HEK293 (cell line): ENCODE data around the gene AMBRA1.

Source experiments
- CTCF ChIA-PET: fragments of 350-600 bp; formaldehyde crosslinking; extraction: SDS; loops from one replicate; lab custom pipeline; 2021; ENCODE audit warnings: antibody characterized with exemption; lab: Yijun Ruan, JAX
- POLR2A ChIA-PET: fragments of 300-600 bp; formaldehyde crosslinking; extraction: SDS; loops from one replicate; lab custom pipeline; 2020; ENCODE audit warnings: antibody characterized with exemption, inconsistent platforms; lab: Yijun Ruan, JAX
- H3K27ac ChIP-seq: fragments of 200-500 bp; sonication (Bioruptor generic); 2 replicates; pipeline ENCODE4 v1.5.1; 2014; ENCODE audit warnings: low read depth, low read length, control low read depth, inconsistent platforms; ENCODE audit errors: extremely low read depth
- H3K36me3 ChIP-seq, 2 experiments: fragments of 200-500 bp in 1 of 2; sonication (Bioruptor generic) in 1 of 2; 1 replicate in 1 of 2; 2 replicates in 1 of 2; pipeline ENCODE4 v1.5.1; 2014 to 2017; ENCODE audit warnings: inconsistent platforms in 2 of 2, low read length in 2 of 2; ENCODE audit not compliant: control insufficient read depth in 2 of 2, insufficient read depth in 1 of 2
- H3K4me1 ChIP-seq: fragments of 200-500 bp; sonication (Bioruptor generic); 2 replicates; pipeline ENCODE4 v1.5.1; 2014; ENCODE audit warnings: mild to moderate bottlenecking, low read length, inconsistent platforms; ENCODE audit not compliant: control insufficient read depth, insufficient read depth
- H3K4me3 ChIP-seq: 2 replicates; pipeline ENCODE4 v1.5.1; 2011; ENCODE audit warnings: low read depth, mild to moderate bottlenecking, control low read depth, low read length, moderate library complexity
- H3K9me3 ChIP-seq: fragments of 200-500 bp; sonication (Bioruptor generic); 2 replicates; pipeline ENCODE4 v1.5.1; 2014; ENCODE audit warnings: low read depth, low read length, inconsistent platforms; ENCODE audit not compliant: control insufficient read depth, insufficient read depth
- BCL11A ChIP-seq: fragments of 450-650 bp; formaldehyde crosslinking; IDR thresholded peaks from 2 replicates; pipeline ENCODE4 v1.5.1; 2016; ENCODE audit warnings: low read depth, missing biosample characterization, missing genetic modification characterization
- GLI2 ChIP-seq: fragments of 450-650 bp; formaldehyde crosslinking; IDR thresholded peaks from 2 replicates; pipeline ENCODE4; 2017; ENCODE audit warnings: missing biosample characterization, missing genetic modification characterization, low read depth, borderline replicate concordance
- KLF7 ChIP-seq: fragments of 450-650 bp; formaldehyde crosslinking; IDR thresholded peaks from 2 replicates; pipeline ENCODE4 v1.5.1; 2016; ENCODE audit warnings: missing biosample characterization, missing genetic modification characterization, borderline replicate concordance
- SCRT1 ChIP-seq: fragments of 450-650 bp; formaldehyde crosslinking; IDR thresholded peaks from 2 replicates; pipeline ENCODE4 v1.5.1; 2016; ENCODE audit warnings: missing biosample characterization, missing genetic modification characterization, borderline replicate concordance
- SP7 ChIP-seq: fragments of 450-650 bp; formaldehyde crosslinking; IDR thresholded peaks from 2 replicates; pipeline ENCODE4 v1.5.1; 2016; ENCODE audit warnings: missing biosample characterization, missing genetic modification characterization
- YY1 ChIP-seq: fragments of 450-650 bp; formaldehyde crosslinking; IDR thresholded peaks from 2 replicates; pipeline ENCODE4 v1.5.1; 2018; ENCODE audit warnings: missing biosample characterization, missing genetic modification characterization
- ZBTB20 ChIP-seq: fragments of 450-650 bp; formaldehyde crosslinking; IDR thresholded peaks from 2 replicates; pipeline ENCODE4 v1.5.1; 2016; ENCODE audit warnings: missing biosample characterization, missing genetic modification characterization
- ZFP41 ChIP-seq: fragments of 450-650 bp; formaldehyde crosslinking; IDR thresholded peaks from 2 replicates; pipeline ENCODE4 v1.5.1; 2016; ENCODE audit warnings: missing biosample characterization, missing genetic modification characterization, borderline replicate concordance
- ZNF169 ChIP-seq: fragments of 450-650 bp; formaldehyde crosslinking; IDR thresholded peaks from 2 replicates; pipeline ENCODE4 v1.5.1; 2016; ENCODE audit warnings: missing biosample characterization, missing genetic modification characterization
- ZNF184 ChIP-seq: fragments of 450-650 bp; IDR thresholded peaks from 2 replicates; pipeline ENCODE4 v1.5.1; 2018; ENCODE audit warnings: missing biosample characterization, mild to moderate bottlenecking, missing genetic modification characterization
- ZNF19 ChIP-seq: fragments of 450-650 bp; formaldehyde crosslinking; IDR thresholded peaks from 2 replicates; pipeline ENCODE4; 2016; ENCODE audit warnings: missing biosample characterization, missing genetic modification characterization, low read depth
- ZNF214 ChIP-seq: fragments of 450-650 bp; formaldehyde crosslinking; IDR thresholded peaks from 2 replicates; pipeline ENCODE4 v1.5.1; 2017; ENCODE audit warnings: missing biosample characterization, mild to moderate bottlenecking, missing genetic modification characterization, borderline replicate concordance
- ZNF514 ChIP-seq: fragments of 450-650 bp; formaldehyde crosslinking; IDR thresholded peaks from 2 replicates; pipeline ENCODE4 v1.5.1; 2016; ENCODE audit warnings: missing biosample characterization, missing genetic modification characterization
- ZNF561 ChIP-seq: fragments of 450-650 bp; IDR thresholded peaks from 2 replicates; pipeline ENCODE4 v1.5.1; 2018; ENCODE audit warnings: missing biosample characterization, missing genetic modification characterization, borderline replicate concordance
- ZNF571 ChIP-seq: fragments of 450-650 bp; formaldehyde crosslinking; IDR thresholded peaks from 2 replicates; pipeline ENCODE4 v1.5.0; 2017; ENCODE audit warnings: missing biosample characterization, missing genetic modification characterization
- ZNF600 ChIP-seq: fragments of 450-650 bp; formaldehyde crosslinking; IDR thresholded peaks from 2 replicates; pipeline ENCODE4 v1.5.1; 2016; ENCODE audit warnings: missing biosample characterization, missing genetic modification characterization
- ZNF707 ChIP-seq: fragments of 450-650 bp; formaldehyde crosslinking; IDR thresholded peaks from 2 replicates; pipeline ENCODE4 v1.5.1; 2016; ENCODE audit warnings: missing biosample characterization, missing genetic modification characterization
- ZNF747 ChIP-seq: fragments of 450-650 bp; formaldehyde crosslinking; IDR thresholded peaks from 2 replicates; pipeline ENCODE4 v1.5.1; 2016; ENCODE audit warnings: missing biosample characterization, missing genetic modification characterization
- ZNF777 ChIP-seq: fragments of 450-650 bp; formaldehyde crosslinking; IDR thresholded peaks from 2 replicates; pipeline ENCODE4 v1.5.1; 2017; ENCODE audit warnings: missing biosample characterization, missing genetic modification characterization, borderline replicate concordance
- ZNF785 ChIP-seq: fragments of 450-650 bp; formaldehyde crosslinking; IDR thresholded peaks from 2 replicates; pipeline ENCODE4 v1.5.1; 2016; ENCODE audit warnings: missing biosample characterization, missing genetic modification characterization
- ZNF830 ChIP-seq: fragments of 450-650 bp; IDR thresholded peaks from 2 replicates; pipeline ENCODE4 v1.5.0; 2018; ENCODE audit warnings: missing biosample characterization, missing genetic modification characterization, low read depth, mild to moderate bottlenecking, moderate library complexity
- TF ChIP-seq, protein P1 (sequence below): fragments of 450-650 bp; formaldehyde crosslinking; conservative IDR thresholded peaks from 2 replicates; pipeline ENCODE4 v1.5.1; 2016; ENCODE audit warnings: low read depth, missing biosample characterization, missing genetic modification characterization
- TF ChIP-seq, protein P2 (sequence below): fragments of 450-650 bp; formaldehyde crosslinking; IDR thresholded peaks from 2 replicates; pipeline ENCODE4 v1.5.1; 2016; ENCODE audit warnings: missing biosample characterization, missing genetic modification characterization, borderline replicate concordance
- TF ChIP-seq, protein P3 (sequence below): fragments of 450-650 bp; formaldehyde crosslinking; IDR thresholded peaks from 2 replicates; pipeline ENCODE4 v1.5.1; 2016; ENCODE audit warnings: missing biosample characterization, missing genetic modification characterization, low read depth
- TF ChIP-seq, protein P4 (sequence below): fragments of 450-650 bp; formaldehyde crosslinking; IDR thresholded peaks from 2 replicates; pipeline ENCODE4 v1.5.1; 2016; ENCODE audit warnings: missing biosample characterization, missing genetic modification characterization

AMBRA1 gene

DNA sequence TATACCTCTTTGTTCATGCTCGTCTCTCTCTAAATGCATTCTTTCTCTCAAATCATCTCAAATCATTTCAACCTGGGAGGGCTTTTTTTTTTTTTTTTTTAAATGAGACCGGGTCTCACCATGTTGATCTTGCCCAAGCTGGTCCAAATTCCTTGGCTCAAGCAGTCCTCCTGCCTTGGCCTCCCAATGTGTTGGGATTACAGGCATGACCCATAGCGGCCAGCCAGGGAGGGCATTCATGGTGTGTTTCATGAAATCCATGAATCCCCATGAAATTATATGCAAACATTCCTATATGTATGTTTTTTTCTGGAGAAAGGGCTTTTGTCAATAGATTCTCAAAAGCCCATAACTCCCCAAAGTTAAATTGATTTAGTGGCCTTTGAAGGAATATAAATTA, 49.7 kb upstream of the AMBRA1 start (continued):
- TF ChIP-seq, protein P1, sequence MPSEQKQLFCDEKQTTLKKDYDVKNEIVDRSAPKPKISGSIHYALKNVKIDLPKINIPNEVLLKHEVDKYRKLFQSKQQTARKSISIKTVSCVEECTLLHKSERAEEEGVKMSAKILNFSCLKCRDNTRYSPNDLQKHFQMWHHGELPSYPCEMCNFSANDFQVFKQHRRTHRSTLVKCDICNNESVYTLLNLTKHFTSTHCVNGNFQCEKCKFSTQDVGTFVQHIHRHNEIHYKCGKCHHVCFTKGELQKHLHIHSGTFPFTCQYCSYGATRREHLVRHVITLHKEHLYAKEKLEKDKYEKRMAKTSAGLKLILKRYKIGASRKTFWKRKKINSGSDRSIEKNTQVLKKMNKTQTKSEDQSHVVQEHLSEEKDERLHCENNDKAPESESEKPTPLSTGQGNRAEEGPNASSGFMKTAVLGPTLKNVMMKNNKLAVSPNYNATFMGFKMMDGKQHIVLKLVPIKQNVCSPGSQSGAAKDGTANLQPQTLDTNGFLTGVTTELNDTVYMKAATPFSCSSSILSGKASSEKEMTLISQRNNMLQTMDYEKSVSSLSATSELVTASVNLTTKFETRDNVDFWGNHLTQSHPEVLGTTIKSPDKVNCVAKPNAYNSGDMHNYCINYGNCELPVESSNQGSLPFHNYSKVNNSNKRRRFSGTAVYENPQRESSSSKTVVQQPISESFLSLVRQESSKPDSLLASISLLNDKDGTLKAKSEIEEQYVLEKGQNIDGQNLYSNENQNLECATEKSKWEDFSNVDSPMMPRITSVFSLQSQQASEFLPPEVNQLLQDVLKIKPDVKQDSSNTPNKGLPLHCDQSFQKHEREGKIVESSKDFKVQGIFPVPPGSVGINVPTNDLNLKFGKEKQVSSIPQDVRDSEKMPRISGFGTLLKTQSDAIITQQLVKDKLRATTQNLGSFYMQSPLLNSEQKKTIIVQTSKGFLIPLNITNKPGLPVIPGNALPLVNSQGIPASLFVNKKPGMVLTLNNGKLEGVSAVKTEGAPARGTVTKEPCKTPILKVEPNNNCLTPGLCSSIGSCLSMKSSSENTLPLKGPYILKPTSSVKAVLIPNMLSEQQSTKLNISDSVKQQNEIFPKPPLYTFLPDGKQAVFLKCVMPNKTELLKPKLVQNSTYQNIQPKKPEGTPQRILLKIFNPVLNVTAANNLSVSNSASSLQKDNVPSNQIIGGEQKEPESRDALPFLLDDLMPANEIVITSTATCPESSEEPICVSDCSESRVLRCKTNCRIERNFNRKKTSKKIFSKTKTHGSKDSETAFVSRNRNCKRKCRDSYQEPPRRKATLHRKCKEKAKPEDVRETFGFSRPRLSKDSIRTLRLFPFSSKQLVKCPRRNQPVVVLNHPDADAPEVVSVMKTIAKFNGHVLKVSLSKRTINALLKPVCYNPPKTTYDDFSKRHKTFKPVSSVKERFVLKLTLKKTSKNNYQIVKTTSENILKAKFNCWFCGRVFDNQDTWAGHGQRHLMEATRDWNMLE, result no peak
- TF ChIP-seq ZNF707 (tag by site-specific recombination) (no peak), SP7 (tag by site-specific recombination) (no peak), ZNF747 (tag by site-specific recombination) (no peak), ZNF214 (no peak), ZNF830 (tag by site-specific recombination) (no peak), ZFP41 (no peak), ZNF777 (no peak), ZBTB20 (tag by site-specific recombination) (no peak), ZNF169 (no peak), KLF7 (tag by site-specific recombination) (no peak)
- TF ChIP-seq, protein P2, sequence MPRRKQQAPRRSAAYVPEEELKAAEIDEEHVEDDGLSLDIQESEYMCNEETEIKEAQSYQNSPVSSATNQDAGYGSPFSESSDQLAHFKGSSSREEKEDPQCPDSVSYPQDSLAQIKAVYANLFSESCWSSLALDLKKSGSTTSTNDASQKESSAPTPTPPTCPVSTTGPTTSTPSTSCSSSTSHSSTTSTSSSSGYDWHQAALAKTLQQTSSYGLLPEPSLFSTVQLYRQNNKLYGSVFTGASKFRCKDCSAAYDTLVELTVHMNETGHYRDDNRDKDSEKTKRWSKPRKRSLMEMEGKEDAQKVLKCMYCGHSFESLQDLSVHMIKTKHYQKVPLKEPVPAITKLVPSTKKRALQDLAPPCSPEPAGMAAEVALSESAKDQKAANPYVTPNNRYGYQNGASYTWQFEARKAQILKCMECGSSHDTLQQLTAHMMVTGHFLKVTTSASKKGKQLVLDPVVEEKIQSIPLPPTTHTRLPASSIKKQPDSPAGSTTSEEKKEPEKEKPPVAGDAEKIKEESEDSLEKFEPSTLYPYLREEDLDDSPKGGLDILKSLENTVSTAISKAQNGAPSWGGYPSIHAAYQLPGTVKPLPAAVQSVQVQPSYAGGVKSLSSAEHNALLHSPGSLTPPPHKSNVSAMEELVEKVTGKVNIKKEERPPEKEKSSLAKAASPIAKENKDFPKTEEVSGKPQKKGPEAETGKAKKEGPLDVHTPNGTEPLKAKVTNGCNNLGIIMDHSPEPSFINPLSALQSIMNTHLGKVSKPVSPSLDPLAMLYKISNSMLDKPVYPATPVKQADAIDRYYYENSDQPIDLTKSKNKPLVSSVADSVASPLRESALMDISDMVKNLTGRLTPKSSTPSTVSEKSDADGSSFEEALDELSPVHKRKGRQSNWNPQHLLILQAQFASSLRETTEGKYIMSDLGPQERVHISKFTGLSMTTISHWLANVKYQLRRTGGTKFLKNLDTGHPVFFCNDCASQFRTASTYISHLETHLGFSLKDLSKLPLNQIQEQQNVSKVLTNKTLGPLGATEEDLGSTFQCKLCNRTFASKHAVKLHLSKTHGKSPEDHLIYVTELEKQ (tag by site-specific recombination), result no peak

DNA sequence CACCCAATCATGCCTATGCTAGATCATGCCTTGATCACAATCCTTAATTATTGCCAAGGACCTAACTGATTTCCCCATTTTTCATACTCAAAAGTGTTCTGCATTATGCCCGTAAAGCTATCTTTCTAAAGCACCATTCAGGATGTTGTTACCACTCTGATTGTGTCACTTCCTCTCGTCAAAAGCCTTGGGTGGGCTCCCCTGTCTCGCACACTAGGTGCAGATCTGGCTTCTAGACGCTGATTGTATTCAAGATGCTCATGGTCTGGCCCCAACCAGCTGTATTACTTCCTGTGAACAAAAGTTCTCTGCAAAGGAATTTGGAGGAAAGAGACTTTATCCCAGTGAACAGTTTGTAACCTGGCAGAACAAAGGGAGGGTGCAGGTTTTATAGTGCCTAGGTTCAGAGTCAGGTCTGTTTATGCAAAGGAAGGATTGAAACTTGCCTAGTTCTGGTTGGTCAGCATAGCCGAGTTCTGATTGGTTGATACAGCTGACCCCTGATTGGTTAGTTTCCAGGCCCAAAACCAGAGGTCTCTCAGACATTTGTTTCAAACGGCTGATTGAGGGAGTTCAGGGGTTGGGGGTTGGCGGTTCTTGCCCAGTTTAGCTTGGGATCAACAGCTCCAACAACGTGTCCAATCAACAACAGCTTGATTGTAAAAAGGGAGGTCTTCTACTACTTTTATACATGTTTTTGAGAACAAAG, 49.0 kb upstream of the AMBRA1 start:
- CTCF ChIA-PET, result interaction anchor here (0.6 to 0.9 kb wide), 2 partner anchors 25 to 713 kb away, joined by 4 to 9 read pairs; no protein-coding TSS in a partner anchor
- Histone ChIP-seq H3K9me3 (no peaks in the 10 kb centered on the region), H3K4me3 (no peak overlapping the region), H3K36me3 (peaks cover 0 to 52% of the 10 kb centered on the region in 2 experiments), H3K4me1 (no peaks in the 10 kb centered on the region), H3K27ac (no peak overlapping the region)
- POLR2A ChIA-PET, result no interaction called here
- TF ChIP-seq ZNF600 (tag by site-specific recombination) (no peak), ZNF571 (no peak), ZFP41 (no peak), SCRT1 (tag by site-specific recombination) (no peak), ZNF785 (tag by site-specific recombination) (no peak), BCL11A (no peak), ZNF19 (tag by site-specific recombination) (no peak), GLI2 (tag by site-specific recombination) (no peak), YY1 (tag by site-specific recombination) (no peak), ZNF514 (tag by site-specific recombination) (no peak), ZNF561 (no peak), ZNF184 (tag by site-specific recombination) (no peak)
- TF ChIP-seq, protein P3, sequence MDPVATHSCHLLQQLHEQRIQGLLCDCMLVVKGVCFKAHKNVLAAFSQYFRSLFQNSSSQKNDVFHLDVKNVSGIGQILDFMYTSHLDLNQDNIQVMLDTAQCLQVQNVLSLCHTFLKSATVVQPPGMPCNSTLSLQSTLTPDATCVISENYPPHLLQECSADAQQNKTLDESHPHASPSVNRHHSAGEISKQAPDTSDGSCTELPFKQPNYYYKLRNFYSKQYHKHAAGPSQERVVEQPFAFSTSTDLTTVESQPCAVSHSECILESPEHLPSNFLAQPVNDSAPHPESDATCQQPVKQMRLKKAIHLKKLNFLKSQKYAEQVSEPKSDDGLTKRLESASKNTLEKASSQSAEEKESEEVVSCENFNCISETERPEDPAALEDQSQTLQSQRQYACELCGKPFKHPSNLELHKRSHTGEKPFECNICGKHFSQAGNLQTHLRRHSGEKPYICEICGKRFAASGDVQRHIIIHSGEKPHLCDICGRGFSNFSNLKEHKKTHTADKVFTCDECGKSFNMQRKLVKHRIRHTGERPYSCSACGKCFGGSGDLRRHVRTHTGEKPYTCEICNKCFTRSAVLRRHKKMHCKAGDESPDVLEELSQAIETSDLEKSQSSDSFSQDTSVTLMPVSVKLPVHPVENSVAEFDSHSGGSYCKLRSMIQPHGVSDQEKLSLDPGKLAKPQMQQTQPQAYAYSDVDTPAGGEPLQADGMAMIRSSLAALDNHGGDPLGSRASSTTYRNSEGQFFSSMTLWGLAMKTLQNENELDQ, result no peak
- TF ChIP-seq, protein P4, sequence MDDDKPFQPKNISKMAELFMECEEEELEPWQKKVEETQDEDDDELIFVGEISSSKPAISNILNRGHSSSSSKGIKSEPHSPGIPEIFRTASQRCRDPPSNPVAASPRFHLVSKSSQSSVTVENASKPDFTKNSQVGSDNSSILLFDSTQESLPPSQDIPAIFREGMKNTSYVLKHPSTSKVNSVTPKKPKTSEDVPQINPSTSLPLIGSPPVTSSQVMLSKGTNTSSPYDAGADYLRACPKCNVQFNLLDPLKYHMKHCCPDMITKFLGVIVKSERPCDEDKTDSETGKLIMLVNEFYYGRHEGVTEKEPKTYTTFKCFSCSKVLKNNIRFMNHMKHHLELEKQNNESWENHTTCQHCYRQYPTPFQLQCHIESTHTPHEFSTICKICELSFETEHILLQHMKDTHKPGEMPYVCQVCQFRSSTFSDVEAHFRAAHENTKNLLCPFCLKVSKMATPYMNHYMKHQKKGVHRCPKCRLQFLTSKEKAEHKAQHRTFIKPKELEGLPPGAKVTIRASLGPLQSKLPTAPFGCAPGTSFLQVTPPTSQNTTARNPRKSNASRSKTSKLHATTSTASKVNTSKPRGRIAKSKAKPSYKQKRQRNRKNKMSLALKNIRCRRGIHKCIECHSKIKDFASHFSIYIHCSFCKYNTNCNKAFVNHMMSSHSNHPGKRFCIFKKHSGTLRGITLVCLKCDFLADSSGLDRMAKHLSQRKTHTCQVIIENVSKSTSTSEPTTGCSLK (tag by site-specific recombination), result no peak
